Stimulated activated CD4-positive, alpha-beta T cell treated with anti-CD3 and anti-CD28 coated beads, Interleukin-15, amount 100 ng/mL, for 48 hours (primary cell): ENCODE results near the gene ITFG2.

Experiments used
- DNase-seq, 2 donors: peaks; one replicate each; pipeline ENCODE4 v3.0.0-alpha.2; 2020; ENCODE audit warnings: low read depth in 2 of 2

ITFG2 gene

GRCh38 chr12:2829275-2829674 is 16.8 kb downstream of the ITFG2 start:
- no peak for DNase-seq

DNA sequence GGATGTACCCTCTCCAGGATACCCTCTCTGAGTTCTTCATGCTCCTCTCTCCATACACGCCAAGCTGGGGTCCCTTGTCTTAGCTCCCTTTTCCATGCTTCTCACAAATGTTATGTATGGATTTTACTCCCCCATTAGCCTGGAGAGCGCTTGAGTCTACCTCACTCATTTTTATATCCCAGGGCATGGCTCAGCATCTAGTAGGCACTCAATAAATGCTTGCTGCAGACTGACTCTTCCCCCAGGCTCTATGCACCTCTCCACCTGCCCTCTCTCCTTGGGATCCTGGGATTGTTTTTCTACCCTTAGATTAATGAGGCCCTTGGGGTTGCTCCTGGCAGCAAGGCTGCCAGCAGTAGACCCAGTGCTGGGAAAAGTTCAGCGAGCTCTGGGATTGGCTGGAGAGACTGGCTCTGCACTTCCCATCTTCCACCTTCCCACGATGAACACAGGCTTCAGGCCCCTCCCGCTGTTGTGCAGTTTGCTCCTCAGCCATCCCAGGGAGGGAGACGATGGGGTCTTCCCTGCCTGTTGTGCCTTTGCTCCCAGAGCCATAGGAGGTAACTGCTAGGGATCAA is 20.2 kb downstream of the ITFG2 start:
- DNase-seq: no peak

DNA sequence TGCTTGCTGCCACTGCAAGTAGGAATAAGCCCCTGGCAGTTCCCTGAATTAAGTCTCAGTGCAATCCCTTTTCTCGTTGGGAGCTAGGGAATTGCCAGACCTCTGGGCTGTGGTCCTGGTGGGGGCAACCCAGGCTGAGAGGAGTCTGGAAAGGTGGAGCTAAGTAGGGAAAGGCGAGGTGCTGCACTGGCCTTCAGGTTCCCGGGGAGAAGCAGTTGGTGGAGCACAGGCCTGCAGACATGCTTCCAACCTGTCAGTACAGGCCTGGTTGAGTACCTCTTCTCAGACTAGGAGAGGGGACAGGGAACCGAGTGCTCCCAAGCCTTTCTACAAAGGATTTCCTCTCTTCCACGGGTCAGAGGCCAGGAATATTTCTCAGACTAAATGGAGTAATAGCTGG is 20.9 kb downstream of the ITFG2 start:
- DNase-seq: no peak

DNA sequence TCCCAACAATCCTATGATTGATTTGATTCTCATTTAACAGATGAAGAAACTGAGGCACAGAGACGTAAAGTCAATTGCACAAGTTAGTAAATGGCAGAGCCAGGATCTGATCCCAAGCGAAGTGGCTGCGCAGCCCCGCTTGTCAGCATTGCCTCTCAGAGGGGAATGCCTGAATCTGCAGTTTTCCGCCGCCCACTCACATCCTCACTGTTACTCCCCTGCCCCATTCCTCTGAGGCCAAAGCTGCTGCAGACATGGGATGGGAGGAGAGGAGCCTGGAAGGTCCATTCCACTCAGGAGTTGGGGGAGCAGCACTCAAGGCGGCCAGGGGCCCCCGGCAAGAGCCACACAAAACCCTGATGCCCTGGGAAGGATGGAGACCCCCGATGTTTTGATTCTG is 21.3 kb downstream of the ITFG2 start:
- no peak for DNase-seq

- DNase-seq: no peak
Observed at GRCh38 chr12:2834581-2835491, 22.4 kb downstream of the ITFG2 start, which contains the start of gene NRIP2. TSS of gene NRIP2 (minus strand) at chr12:2835035. CDS start at chr12:2834983, 52 bp downstream.

DNA sequence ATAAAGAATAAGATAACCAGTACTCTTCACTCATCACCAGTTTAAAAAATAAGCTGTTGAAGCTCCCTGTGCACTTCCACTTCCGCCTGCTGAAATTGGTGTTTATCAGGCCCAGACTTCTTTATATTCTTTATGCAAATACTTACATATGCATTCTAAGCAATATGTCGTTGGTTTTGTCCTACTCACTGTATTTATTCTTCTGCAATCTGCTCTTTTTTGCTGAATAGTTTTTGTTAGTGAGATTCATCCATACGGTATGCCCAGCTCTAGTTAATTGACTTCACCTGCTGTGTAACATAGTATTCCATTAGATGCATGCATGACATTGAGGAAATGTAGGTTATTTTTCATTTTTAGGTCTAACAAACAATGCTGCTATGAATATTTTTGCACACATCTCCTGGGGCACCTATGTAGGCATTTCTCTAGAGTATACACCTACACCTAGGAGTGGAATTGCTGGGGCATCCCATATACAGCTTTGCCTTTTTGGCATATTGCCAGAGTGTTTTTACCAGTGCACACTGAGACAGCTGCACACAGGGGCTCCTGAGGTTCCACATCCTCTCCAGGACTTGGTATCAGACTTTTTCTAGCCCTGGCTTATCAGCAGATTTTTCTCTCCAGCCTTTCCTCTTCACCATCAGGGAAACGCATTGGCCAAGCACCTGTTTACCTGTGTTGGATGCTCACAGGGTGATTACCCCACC is 23.4 kb downstream of the ITFG2 start:
- DNase-seq: no peak

GRCh38 chr12:2836574-2836973 is 24.1 kb downstream of the ITFG2 start:
- DNase-seq: no peak

- no peak for DNase-seq
Observed at GRCh38 chr12:2841056-2841650, 28.7 kb downstream of the ITFG2 start.

DNA sequence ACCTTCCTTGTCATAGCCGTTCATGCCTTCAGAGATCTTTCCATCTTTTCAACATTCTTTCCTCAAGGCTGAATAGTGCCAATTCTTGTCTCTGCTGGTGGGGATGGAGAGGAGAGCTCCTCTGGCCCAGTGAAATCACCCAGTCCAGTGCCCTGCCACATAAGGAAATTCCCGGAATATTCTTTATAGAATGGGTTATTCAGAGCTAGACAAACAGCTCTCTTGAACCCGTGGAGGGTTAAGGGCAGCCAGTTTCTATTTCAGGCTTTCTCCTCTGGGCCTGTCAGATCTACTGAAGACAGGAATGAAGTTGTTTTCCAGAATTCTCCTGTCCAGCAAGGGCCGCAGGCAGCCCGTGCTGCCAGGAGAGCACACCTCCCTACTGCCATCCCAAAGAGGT is 30.5 kb downstream of the ITFG2 start:
- no peak for DNase-seq

DNA sequence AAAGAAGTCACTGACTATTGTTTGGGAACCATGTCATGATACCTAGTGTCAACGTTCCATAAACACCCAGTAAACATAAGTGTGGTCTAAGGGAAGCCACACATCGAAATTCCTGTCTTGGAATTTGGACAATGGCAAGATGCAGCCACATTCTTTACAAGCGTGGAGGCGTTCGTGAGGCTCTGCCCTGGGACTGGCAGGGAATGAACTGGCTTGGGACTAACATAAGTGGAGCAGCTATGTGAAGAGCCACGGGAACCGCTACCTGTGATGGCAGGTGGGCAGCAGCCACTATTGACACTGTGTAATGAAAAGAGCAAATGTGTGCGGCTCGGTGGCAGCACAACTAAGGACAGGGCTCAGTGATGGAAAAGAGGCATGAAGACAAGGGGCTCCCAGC is 32.3 kb downstream of the ITFG2 start:
- DNase-seq: no peak

DNA sequence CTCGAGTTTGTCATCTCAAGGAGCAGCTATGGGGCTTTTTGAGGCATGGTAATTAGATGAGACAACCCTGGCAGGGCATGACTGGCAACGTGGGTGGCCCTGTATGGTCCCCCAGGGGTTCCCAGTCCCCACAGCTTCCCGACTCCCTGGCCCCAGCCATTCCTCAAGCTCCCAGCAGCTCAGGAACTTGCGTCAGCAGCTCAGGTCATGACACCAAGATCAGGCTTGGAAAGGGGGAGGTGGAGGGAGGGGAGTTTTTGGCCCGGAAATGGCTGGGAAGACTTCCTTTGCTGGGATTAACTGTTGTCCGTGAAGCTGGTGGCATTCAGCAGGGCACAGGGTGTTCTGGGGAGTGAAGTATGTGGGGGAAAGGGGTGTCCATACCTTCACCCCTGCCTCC is 32.8 kb downstream of the ITFG2 start:
- DNase-seq: no peak

DNA sequence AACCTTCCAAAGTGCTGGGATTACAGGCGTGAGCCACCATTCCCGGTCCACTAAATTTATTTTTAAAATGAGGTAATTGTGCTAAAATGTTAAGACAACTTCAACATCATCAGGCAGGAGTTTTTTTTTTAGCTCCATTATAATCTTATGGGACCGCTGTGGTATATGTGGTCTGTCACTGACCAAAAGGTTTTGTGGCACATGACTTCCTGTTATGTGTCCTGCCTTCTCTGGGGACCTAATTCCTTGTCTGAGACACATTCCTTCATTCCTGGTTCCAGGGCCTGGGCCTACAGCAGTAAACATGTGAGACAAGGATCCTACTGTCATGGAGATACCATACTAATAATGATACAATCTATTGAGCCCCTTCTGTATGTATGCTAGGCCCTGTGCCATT is 39.5 kb downstream of the ITFG2 start:
- DNase-seq: no peak

DNA sequence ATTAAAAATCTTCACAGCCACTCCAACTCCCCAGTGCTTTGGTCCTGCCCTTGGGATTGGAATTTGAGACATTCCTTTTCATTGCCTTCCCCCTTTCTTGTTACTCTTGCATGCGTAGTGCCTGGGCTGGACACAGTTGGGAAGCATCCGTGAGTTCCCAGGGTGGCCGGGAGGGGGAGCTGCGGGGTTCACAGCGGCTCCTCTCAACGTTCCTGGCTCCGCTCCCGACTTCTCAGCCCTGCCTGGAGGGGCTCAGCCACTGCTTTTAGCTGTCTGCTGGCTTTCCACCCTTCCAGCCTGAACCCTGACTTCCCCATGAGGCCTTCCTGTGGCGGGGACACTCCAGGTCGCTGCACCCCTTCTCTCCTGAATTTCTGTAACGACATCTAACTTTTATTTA is 41.2 kb downstream of the ITFG2 start:
- DNase-seq: peak in 1 of 2 donors; percentile 29

DNA sequence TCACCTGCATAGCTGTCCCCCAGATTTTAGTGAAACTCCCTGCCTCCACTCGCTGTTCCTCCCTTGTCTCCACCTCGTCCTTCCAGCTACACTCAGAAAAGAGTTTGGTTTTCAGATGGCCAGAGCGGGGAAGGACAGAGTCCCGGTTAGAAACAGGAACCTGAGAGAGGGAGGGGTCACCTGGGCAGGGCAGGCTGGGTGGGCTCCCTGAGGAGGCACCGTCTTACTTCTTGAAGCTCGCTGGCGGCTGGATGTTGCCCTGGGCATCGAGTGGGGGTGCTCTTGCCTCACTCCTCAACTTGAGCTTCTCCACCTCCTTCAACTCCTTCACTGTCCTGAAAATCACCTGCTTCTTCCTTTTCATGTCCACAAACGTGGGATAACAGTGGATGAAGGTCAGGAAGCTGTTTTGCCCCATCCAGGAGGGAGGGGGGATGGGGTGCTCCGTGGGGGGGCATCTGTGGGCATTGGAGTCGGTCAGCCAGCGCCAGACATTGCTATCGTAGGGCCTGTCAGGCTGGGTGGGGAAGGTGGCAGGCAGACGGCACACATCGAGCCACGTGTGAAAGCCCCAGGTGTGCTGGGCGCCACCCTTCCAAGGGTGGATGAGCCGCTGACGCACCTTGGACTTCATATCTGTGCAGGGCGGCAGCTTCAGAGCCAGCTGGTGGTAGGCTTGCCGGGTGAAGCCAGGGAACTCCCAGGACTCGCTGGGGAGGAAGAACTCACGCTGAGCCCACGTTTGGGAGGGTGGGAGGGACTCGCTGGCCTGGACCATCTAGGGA is 42.4 kb downstream of the ITFG2 start:
- DNase-seq: no peak

- no peak for DNase-seq
Observed at GRCh38 chr12:2855546-2855945, 43.1 kb downstream of the ITFG2 start.

- no peak for DNase-seq
Observed at GRCh38 chr12:2856051-2856450, 43.6 kb downstream of the ITFG2 start.

- no peak for DNase-seq
Observed at GRCh38 chr12:2857021-2857431, 44.6 kb downstream of the ITFG2 start, which contains the start of gene TEX52. TSS of gene TEX52 (minus strand) at chr12:2857039. CDS start at chr12:2857026, 13 bp downstream.

- DNase-seq: no peak
Observed at GRCh38 chr12:2857576-2857975, 45.1 kb downstream of the ITFG2 start.

DNA sequence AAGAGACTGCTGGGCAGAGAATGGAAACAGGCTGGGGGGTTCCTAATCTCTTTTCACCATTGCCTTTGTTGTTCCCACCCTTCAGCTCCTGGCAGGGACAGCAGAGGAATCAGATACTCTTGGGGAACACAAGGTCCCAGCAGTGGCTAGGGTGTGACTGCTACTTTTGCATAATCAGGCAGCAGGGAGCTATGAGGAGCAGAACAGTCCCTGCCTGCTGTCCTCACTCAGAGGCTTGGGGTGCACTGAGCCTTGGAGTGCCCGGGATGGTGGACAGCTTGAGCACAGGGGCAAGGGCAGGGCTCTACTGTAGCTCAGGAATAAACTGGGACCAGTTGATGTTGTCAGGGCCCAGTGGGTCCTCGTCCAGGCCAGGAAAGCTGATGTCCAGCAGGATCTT is 45.9 kb downstream of the ITFG2 start:
- no peak for DNase-seq

- DNase-seq: no peak
Observed at GRCh38 chr12:2858944-2859421, 46.5 kb downstream of the ITFG2 start.

DNA sequence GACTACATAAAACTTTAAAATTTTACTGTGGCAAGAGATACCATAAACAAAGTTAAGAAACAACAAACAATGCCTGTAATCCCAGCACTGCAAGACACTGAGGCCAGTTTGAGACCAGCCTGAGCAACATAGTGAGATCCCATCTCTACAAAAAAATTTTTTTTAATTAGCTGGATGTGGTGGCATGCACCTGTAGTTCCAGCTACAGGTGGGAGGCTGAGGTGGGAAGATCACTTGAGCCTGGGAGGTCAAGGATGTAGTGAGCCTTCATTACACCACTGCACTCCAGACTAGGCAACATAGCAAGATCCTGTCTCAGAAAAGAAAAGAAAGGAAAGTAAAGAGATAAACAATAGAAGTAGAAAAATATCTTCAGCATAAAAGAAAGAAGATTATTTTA is 47.7 kb downstream of the ITFG2 start:
- DNase-seq: no peak
